Panc1 (cell line): ENCODE results near the gene RANBP1. TPM values are rescaled to one million over a fixed set of nuclear protein-coding genes. Genes with fewer than 3 reads are reported as not detected.

Experiments
- ATAC-seq: fragments of 200-7000 bp; cut with Tn5 transposase; 2 replicates; pipeline ENCODE4 v1.9.1; 2020; ENCODE audit warnings: mild to moderate bottlenecking, moderate library complexity
- BruUV-seq: library from RNA; stranded (reverse); fragments of 400-500 nt; replicated peaks from 2 replicates; lab custom pipeline; 2021; lab: Mats Ljungman, UMichigan
- CTCF ChIA-PET: fragments of 300-600 bp; sonication (Branson Sonifier 250); formaldehyde crosslinking; loops from one replicate; lab custom pipeline; 2022; ENCODE audit warnings: antibody characterized with exemption; lab: Charles Lee
- POLR2A ChIA-PET: fragments of 300-600 bp; sonication (Branson Sonifier 250); formaldehyde crosslinking; loops from one replicate; lab custom pipeline; 2022; ENCODE audit warnings: antibody characterized with exemption; lab: Charles Lee
- DNase-seq: peaks from one replicate; pipeline ENCODE4 v3.0.0-alpha.2; 2010; ENCODE audit warnings: low read depth, low spot score
- H3K27ac ChIP-seq: 2 replicates; pipeline ENCODE4 v1.5.1; 2011; ENCODE audit warnings: mild to moderate bottlenecking, low read length, inconsistent platforms
- H3K27me3 ChIP-seq: fragments of 200-500 bp; sonication (Bioruptor generic); 2 replicates; pipeline ENCODE4 v1.6.0; 2014; ENCODE audit warnings: low read length, inconsistent platforms; ENCODE audit not compliant: control insufficient read depth, insufficient read depth
- H3K36me3 ChIP-seq: fragments of 200-500 bp; sonication (Bioruptor generic); 2 replicates; pipeline ENCODE4 v1.5.1; 2014; ENCODE audit warnings: inconsistent platforms, mild to moderate bottlenecking, low read length, moderate library complexity; ENCODE audit not compliant: control insufficient read depth, insufficient read depth
- H3K4me1 ChIP-seq: 2 replicates; pipeline ENCODE4 v1.5.1; 2011; ENCODE audit warnings: inconsistent platforms, mild to moderate bottlenecking, low read length, moderate library complexity; ENCODE audit not compliant: control insufficient read depth, insufficient read depth
- H3K4me3 ChIP-seq, 2 experiments: 2 replicates each; pipeline ENCODE4 v1.5.1; 2011 to 2012; ENCODE audit warnings: low read depth in 2 of 2, low read length in 2 of 2, mild to moderate bottlenecking in 2 of 2, inconsistent platforms in 1 of 2, moderate library complexity in 1 of 2
- H3K9me3 ChIP-seq: fragments of 200-500 bp; sonication (Bioruptor generic); 2 replicates; pipeline ENCODE4 v1.5.1; 2014; ENCODE audit warnings: low read depth, mild to moderate bottlenecking, inconsistent platforms, low read length, moderate library complexity; ENCODE audit not compliant: control insufficient read depth, insufficient read depth
- POLR2AphosphoS5 ChIP-seq: IDR thresholded peaks from 2 replicates; pipeline ENCODE4 v1.6.1; 2012; ENCODE audit warnings: mild to moderate bottlenecking, low read depth, low read length, moderate library complexity
- REST ChIP-seq, 2 experiments: IDR thresholded peaks; 2 replicates each; pipeline ENCODE4 v1.6.1; 2011 to 2012; ENCODE audit warnings: low read depth in 2 of 2, control low read depth in 1 of 2, low read length in 1 of 2, mild to moderate bottlenecking in 1 of 2, moderate library complexity in 1 of 2; ENCODE audit not compliant: insufficient read depth in 1 of 2
- SIN3A ChIP-seq: IDR thresholded peaks from 2 replicates; pipeline ENCODE4 v1.6.1; 2012; ENCODE audit warnings: low read depth, mild to moderate bottlenecking, low read length, moderate library complexity, borderline replicate concordance; ENCODE audit not compliant: insufficient read depth
- TCF7L2 ChIP-seq: IDR thresholded peaks from 2 replicates; pipeline ENCODE4 v1.6.1; 2011; ENCODE audit warnings: mild to moderate bottlenecking, low read depth, low read length, inconsistent platforms
- in situ Hi-C: cut with HindIII; loops from 2 replicates; pipeline ENCODE4 v1.10.0; 2016; ENCODE audit warnings: low sequenced_read_pairs, low pct_unique_long_range_greater_than_20kb
- intact Hi-C: fragments of 100-400 bp; cut with micrococcal nuclease; formaldehyde crosslinking; loops from one replicate; pipeline ENCODE4 v1.10.0; 2022; ENCODE audit not compliant: unreplicated experiment
- total RNA-seq: library from RNA; stranded (reverse); gene quantifications from one replicate; pipeline ENCODE4 v1.2.1, GENCODE V29; 2021; ENCODE audit not compliant: unreplicated experiment
- TF ChIP-seq, protein P1 (sequence below): fragments of 450-650 bp; IDR thresholded peaks from 2 replicates; pipeline ENCODE4 v1.5.1; 2017; ENCODE audit warnings: mild to moderate bottlenecking

RANBP1 gene
- total RNA-seq, 1 experiment from 2014 or later, result 232 TPM

GRCh38 chr22:20114506-20115475 lies 1.1 kb upstream of the RANBP1 start:
- Histone ChIP-seq H3K4me1 (peaks cover 19% of the 10 kb centered on the region), H3K36me3 (peaks cover 15% of the 10 kb centered on the region), H3K27me3 (no peaks in the 10 kb centered on the region), H3K27ac (no peak overlapping the region), H3K4me3 (no peak overlapping the region), H3K9me3 (no peaks in the 10 kb centered on the region)
- TF ChIP-seq SIN3A (no peak), TCF7L2 (no peak), POLR2AphosphoS5 (no peak), REST (IDR thresholded peaks at IDR 0.05; ENCODE audit: insufficient read depth in 1 of 2, low read depth in 2 of 2, low read length in 1 of 2) (no peak)
- TF ChIP-seq, protein P1, sequence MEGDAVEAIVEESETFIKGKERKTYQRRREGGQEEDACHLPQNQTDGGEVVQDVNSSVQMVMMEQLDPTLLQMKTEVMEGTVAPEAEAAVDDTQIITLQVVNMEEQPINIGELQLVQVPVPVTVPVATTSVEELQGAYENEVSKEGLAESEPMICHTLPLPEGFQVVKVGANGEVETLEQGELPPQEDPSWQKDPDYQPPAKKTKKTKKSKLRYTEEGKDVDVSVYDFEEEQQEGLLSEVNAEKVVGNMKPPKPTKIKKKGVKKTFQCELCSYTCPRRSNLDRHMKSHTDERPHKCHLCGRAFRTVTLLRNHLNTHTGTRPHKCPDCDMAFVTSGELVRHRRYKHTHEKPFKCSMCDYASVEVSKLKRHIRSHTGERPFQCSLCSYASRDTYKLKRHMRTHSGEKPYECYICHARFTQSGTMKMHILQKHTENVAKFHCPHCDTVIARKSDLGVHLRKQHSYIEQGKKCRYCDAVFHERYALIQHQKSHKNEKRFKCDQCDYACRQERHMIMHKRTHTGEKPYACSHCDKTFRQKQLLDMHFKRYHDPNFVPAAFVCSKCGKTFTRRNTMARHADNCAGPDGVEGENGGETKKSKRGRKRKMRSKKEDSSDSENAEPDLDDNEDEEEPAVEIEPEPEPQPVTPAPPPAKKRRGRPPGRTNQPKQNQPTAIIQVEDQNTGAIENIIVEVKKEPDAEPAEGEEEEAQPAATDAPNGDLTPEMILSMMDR, result no peak
- ChIA-PET POLR2A (no interaction called here), CTCF (no interaction called here)
- in situ Hi-C loops, result no loop called here
- DNase-seq (no peak), ATAC-seq (no peak)
- intact Hi-C loops, result no loop called here
- no TSS peak for BruUV-seq

- H3K4me1 ChIP-seq, result peaks cover 19% of the 10 kb centered on the region
- CTCF ChIA-PET, result no interaction called here
- POLR2A ChIA-PET, result no interaction called here
- in situ Hi-C loops (no loop called here), intact Hi-C loops (no loop called here)
- H3K4me3 ChIP-seq, result peak overlapping the region; percentile 74 to 86
- H3K27ac ChIP-seq, result peak overlapping the region; percentile 86
- no peaks in the 10 kb centered on the region for H3K9me3 ChIP-seq
- no peak for ATAC-seq
- no peaks in the 10 kb centered on the region for H3K27me3 ChIP-seq
- TF ChIP-seq SIN3A (no peak), TCF7L2 (no peak), REST (IDR thresholded peaks at IDR 0.05; ENCODE audit: insufficient read depth in 1 of 2, low read depth in 2 of 2, low read length in 1 of 2) (no peak), POLR2AphosphoS5 (no peak)
- TF ChIP-seq, protein P1, result no peak
- H3K36me3 ChIP-seq, result peaks cover 17% of the 10 kb centered on the region
- BruUV-seq, result TSS peak; percentile 75
- DNase-seq, result no peak
Observed at GRCh38 chr22:20116376-20116950, 559 bp downstream of the RANBP1 start.
